ENCODE results near the gene ABLIM2. TPM values are rescaled to one million over a fixed set of nuclear protein-coding genes. Genes with fewer than 3 reads are reported as not detected.

The ABLIM2 gene
- polyA plus RNA-seq, 3 donors, result 0.21 TPM; not detected in 2

DNA sequence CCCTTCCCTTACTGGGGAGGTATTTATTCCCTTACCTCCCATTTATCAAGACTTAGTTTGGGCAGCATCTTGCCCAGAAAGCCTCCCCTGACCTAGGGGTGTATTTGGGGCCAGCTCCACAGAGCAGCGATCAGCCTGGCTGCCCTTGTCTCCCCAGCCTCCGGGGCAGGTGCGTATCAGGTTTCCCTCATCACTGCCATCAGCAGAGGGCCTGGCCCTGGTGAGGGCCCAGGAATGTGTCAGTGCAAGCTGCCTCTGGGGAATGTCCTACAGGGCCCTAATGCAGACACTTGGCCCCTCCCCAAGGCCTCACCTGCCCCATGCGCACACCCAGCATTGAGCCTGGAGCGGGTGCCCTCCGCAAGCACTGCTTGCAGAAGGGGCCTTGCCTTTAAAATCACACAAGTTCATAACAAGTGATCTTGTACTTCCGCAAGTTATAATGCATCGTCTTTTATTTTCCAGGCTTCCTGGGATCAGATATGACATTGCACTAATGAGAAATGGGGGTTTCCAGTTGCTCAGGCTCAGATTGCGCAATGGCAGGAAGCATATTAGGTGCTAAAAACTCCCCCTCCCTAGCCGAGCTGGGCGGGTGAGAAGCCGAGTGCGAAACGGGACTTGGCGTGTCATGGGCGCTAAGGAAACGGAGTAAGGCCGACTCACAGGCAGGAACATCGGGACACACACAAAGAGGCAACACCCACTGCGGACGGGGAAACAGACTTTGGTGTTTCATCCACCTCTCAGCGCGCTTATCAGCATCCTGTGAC, 193.5 kb downstream of the ABLIM2 start:
- no peaks in the 10 kb centered on the region for H3K9me3 ChIP-seq (replicated peaks in 1 of 2; ENCODE audit: control insufficient read depth in 1 of 2, insufficient read depth in 1 of 2, low read length in 2 of 2)
- no peak overlapping the region for H3K4me3 Mint-ChIP-seq
- peaks cover 0 to 4% (median 0%) of the 10 kb centered on the region in 7 donors for H3K9me3 Mint-ChIP-seq
- H3K36me3 Mint-ChIP-seq, result no peaks in the 10 kb centered on the region
- peaks cover 29 to 39% (median 33%) of the 10 kb centered on the region in 3 donors for H3K27me3 Mint-ChIP-seq (ENCODE audit: low read depth in 3 of 3)
- no peak overlapping the region for H2AFZ ChIP-seq (ENCODE audit: insufficient read depth, low read depth, low read length, poor library complexity, severe bottlenecking)
- H4K20me1 ChIP-seq (ENCODE audit: insufficient read depth, low read length), result no peaks in the 10 kb centered on the region
- intact Hi-C loops (cut with micrococcal nuclease), result no loop called here
- peak in 1 of 3 donors; percentile 58 for DNase-seq
- H3K36me3 ChIP-seq (replicated peaks in 1 of 2; ENCODE audit: control insufficient read depth in 1 of 2, insufficient read depth in 2 of 2, low read length in 2 of 2), result no peaks in the 10 kb centered on the region
- no peak overlapping the region for H3K4me2 ChIP-seq (replicated peaks; ENCODE audit: extremely low read depth, low read length, poor library complexity, severe bottlenecking)
- no peak overlapping the region for H3K27ac ChIP-seq (ENCODE audit: low read depth in 1 of 2, low read length in 2 of 2)
- H3K27ac Mint-ChIP-seq, result no peak overlapping the region
- H3K4me1 Mint-ChIP-seq, result peaks cover 12% of the 10 kb centered on the region
- H3K79me2 ChIP-seq (ENCODE audit: insufficient read depth, low read length), result no peaks in the 10 kb centered on the region
- 61% methylated on average over 20 of the region's 23 CpGs for WGBS (ENCODE audit: insufficient coverage)
- TF ChIP-seq, protein P1, sequence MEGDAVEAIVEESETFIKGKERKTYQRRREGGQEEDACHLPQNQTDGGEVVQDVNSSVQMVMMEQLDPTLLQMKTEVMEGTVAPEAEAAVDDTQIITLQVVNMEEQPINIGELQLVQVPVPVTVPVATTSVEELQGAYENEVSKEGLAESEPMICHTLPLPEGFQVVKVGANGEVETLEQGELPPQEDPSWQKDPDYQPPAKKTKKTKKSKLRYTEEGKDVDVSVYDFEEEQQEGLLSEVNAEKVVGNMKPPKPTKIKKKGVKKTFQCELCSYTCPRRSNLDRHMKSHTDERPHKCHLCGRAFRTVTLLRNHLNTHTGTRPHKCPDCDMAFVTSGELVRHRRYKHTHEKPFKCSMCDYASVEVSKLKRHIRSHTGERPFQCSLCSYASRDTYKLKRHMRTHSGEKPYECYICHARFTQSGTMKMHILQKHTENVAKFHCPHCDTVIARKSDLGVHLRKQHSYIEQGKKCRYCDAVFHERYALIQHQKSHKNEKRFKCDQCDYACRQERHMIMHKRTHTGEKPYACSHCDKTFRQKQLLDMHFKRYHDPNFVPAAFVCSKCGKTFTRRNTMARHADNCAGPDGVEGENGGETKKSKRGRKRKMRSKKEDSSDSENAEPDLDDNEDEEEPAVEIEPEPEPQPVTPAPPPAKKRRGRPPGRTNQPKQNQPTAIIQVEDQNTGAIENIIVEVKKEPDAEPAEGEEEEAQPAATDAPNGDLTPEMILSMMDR (IDR thresholded peaks at IDR 0.05), result no peak
- no peak overlapping the region for H3K9ac ChIP-seq (ENCODE audit: insufficient read depth, low read length, poor library complexity, severe bottlenecking)
- H3K4me1 ChIP-seq (ENCODE audit: control insufficient read depth in 1 of 2, insufficient read depth in 2 of 2, low read length in 2 of 2), result no peaks in the 10 kb centered on the region
- no peak overlapping the region for H3K4me3 ChIP-seq (replicated peaks in 1 of 3; ENCODE audit: low read depth in 2 of 3, low read length in 3 of 3)
- H3K27me3 ChIP-seq (ENCODE audit: control insufficient read depth in 2 of 2, insufficient read depth in 2 of 2, low read length in 2 of 2), result no peaks in the 10 kb centered on the region

DNA sequence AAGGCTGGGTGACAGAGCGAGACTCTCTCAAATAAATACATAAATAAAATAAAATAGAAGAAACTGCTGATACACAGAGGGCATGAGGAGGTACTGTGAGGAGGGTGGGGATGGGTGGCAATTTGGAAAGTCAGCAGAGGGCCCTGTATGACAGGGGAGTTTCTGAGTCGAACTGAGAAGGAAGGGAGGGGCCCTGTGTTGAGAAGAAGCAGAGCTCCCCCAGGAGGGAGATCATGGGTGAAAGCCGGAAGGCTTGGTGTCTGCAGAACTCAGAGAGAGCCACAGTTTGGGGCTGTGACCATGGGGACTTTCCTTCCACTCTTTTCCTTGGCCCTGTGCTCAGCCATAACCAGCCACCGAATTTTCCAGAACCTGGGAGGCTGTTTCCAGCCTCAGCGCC, 194.2 kb downstream of the ABLIM2 start:
- H3K4me2 ChIP-seq (replicated peaks; ENCODE audit: extremely low read depth, low read length, poor library complexity, severe bottlenecking), result no peak overlapping the region
- Mint-ChIP-seq H3K4me1 (peaks cover 7% of the 10 kb centered on the region), H3K27ac (peak overlapping the region in 1 of 7 donors; percentile 52), H3K27me3 (ENCODE audit: low read depth in 3 of 3) (peaks cover 32 to 39% (median 32%) of the 10 kb centered on the region in 3 donors), H3K36me3 (no peaks in the 10 kb centered on the region), H3K9me3 (peaks cover 0 to 4% (median 0%) of the 10 kb centered on the region in 7 donors), H3K4me3 (no peak overlapping the region)
- H4K20me1 ChIP-seq (ENCODE audit: insufficient read depth, low read length), result no peaks in the 10 kb centered on the region
- no peaks in the 10 kb centered on the region for H3K9me3 ChIP-seq (replicated peaks in 1 of 2; ENCODE audit: control insufficient read depth in 1 of 2, insufficient read depth in 1 of 2, low read length in 2 of 2)
- H3K27me3 ChIP-seq (ENCODE audit: control insufficient read depth in 2 of 2, insufficient read depth in 2 of 2, low read length in 2 of 2), result no peaks in the 10 kb centered on the region
- WGBS (ENCODE audit: insufficient coverage), result 86% methylated on average over 4 of the region's 5 CpGs
- H3K4me1 ChIP-seq (ENCODE audit: control insufficient read depth in 1 of 2, insufficient read depth in 2 of 2, low read length in 2 of 2), result no peaks in the 10 kb centered on the region
- no peak overlapping the region for H3K9ac ChIP-seq (ENCODE audit: insufficient read depth, low read length, poor library complexity, severe bottlenecking)
- H3K36me3 ChIP-seq (replicated peaks in 1 of 2; ENCODE audit: control insufficient read depth in 1 of 2, insufficient read depth in 2 of 2, low read length in 2 of 2), result no peaks in the 10 kb centered on the region
- no peak for DNase-seq
- no peak overlapping the region for H3K27ac ChIP-seq (ENCODE audit: low read depth in 1 of 2, low read length in 2 of 2)
- no peak overlapping the region for H2AFZ ChIP-seq (ENCODE audit: insufficient read depth, low read depth, low read length, poor library complexity, severe bottlenecking)
- intact Hi-C loops (cut with micrococcal nuclease), result no loop called here
- H3K79me2 ChIP-seq (ENCODE audit: insufficient read depth, low read length), result no peaks in the 10 kb centered on the region
- H3K4me3 ChIP-seq (replicated peaks in 1 of 3; ENCODE audit: low read depth in 2 of 3, low read length in 3 of 3), result no peak overlapping the region
- TF ChIP-seq, protein P1 (IDR thresholded peaks at IDR 0.05), result no peak
